Uterus (tissue), 2 donors: ENCODE measurements around the gene TUFT1.

ENCODE experiments used
- POLR2A ChIP-seq, 2 donors: fragments of 450-650 bp; IDR thresholded peaks; one replicate each; pipeline ENCODE4 v1.6.1; 2016; ENCODE audit warnings: antibody characterized with exemption in 2 of 2, mild to moderate bottlenecking in 1 of 2, moderate library complexity in 1 of 2
- TF ChIP-seq, protein P1 (sequence below), 4 experiments: fragments of 200-600 bp in 2 of 4; fragments of 450-650 bp in 2 of 4; sonication (generic) in 2 of 4; IDR thresholded peaks; one replicate each; pipeline ENCODE4 v1.5.1; 2016 to 2019; ENCODE audit warnings: antibody characterized with exemption in 4 of 4, mild to moderate bottlenecking in 2 of 4, moderate library complexity in 1 of 4

DNA sequence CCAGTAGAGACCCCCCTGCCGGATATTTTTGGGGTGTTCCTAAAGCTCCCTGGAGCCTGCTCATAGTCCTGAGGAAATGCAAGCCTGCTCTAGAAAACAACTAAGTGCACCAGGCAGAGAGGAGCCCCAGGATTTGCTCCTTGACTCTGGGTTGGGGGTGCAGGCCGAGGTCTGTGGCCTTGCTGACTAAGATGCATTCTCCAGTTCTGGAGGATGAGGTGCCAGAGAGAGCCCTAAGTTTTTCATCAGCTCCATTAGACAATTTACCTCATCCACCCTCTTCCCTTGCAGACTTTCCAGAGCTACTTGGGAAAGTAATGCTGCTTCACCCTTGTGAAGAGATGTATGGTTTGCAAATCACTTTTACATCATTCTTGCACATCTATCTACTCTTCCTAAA lies 9.1 kb downstream of the TUFT1 start:
- TF ChIP-seq, protein P1, sequence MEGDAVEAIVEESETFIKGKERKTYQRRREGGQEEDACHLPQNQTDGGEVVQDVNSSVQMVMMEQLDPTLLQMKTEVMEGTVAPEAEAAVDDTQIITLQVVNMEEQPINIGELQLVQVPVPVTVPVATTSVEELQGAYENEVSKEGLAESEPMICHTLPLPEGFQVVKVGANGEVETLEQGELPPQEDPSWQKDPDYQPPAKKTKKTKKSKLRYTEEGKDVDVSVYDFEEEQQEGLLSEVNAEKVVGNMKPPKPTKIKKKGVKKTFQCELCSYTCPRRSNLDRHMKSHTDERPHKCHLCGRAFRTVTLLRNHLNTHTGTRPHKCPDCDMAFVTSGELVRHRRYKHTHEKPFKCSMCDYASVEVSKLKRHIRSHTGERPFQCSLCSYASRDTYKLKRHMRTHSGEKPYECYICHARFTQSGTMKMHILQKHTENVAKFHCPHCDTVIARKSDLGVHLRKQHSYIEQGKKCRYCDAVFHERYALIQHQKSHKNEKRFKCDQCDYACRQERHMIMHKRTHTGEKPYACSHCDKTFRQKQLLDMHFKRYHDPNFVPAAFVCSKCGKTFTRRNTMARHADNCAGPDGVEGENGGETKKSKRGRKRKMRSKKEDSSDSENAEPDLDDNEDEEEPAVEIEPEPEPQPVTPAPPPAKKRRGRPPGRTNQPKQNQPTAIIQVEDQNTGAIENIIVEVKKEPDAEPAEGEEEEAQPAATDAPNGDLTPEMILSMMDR (IDR thresholded peaks at IDR 0.05): no peak
- TF ChIP-seq POLR2A (IDR thresholded peaks at IDR 0.05): no peak
